Measurements from ENCODE around the gene GADD45GIP1. TPM values are rescaled to one million over a fixed set of nuclear protein-coding genes. Genes with fewer than 3 reads are reported as not detected.

Gene GADD45GIP1
- total and polyA plus RNA-seq, 10 of the 15 experiments (the other 5 are each of a cell fraction or from before 2014, with no cell fraction given) = 5.1 to 136 (median 30.1) TPM

DNA sequence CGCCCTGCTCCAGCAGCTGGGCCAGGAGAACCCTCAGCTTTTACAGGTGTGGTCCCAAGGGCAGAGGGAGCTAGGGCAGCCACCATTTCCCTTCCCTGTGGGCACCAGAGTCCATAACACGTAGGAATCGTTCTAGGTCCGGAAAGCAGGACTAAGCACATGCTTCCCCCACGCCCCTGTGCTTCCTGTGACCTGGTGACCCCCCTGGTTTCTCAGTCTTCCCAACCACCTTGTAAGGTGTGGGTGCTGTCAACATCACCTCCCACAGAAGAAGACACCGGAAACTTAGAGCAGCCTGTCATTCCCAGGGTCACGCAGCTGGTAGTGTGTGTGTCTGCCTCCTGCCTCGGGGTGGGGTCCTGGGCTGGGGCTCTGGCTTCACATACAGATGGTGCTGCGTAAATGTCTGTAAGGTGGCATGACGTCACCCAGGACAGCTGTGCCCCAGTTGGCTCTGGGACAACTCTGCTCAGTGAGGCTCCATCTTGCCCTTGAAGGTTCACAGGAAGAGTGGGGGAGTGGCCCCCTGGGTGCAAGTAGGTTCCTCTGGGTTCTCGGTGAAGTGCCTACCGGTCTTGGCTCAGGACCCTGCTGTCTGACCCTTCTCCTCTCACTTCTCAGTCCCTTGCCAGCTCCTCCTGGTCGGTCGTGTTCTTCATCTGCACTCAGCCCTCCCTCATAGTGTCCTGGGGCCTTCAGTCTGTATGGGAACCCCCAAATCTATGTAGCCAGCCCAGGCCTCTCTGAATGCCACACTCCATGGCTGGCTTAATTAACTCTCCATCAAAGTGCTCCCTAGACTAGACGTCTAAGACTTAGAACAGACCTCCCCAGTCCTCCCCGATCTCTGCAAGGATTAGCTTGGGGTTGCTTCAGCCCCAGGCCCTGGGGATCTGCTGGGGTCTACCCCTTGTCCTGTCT is 7.4 kb downstream of the GADD45GIP1 start:
- Histone ChIP-seq H3K4me3 (no peak overlapping the region), H3K9ac (ENCODE audit: control insufficient read depth, insufficient read depth, low read length) (no peak overlapping the region), H3K4me1 (ENCODE audit: control insufficient read depth, insufficient read depth, low read length) (peaks cover 13% of the 10 kb centered on the region), H3K4me2 (ENCODE audit: control insufficient read depth, insufficient read depth) (no peak overlapping the region), H4K20me1 (ENCODE audit: control insufficient read depth, insufficient read depth) (no peaks in the 10 kb centered on the region), H3K79me2 (ENCODE audit: control insufficient read depth, insufficient read depth, low read length) (peaks cover 32% of the 10 kb centered on the region), H3K36me3 (ENCODE audit: control insufficient read depth in 2 of 2, insufficient read depth in 2 of 2, low read length in 1 of 2) (peaks cover 23 to 31% of the 10 kb centered on the region in 2 experiments), H2AFZ (ENCODE audit: control insufficient read depth, low read depth, low read length) (no peak overlapping the region), H3K9me3 (replicated peaks; ENCODE audit: control insufficient read depth, insufficient read depth, low read length) (no peaks in the 10 kb centered on the region), H3K27me3 (replicated peaks in 1 of 2; ENCODE audit: control insufficient read depth in 2 of 2, insufficient read depth in 2 of 2, low read length in 1 of 2) (no peaks in the 10 kb centered on the region), H3K27ac (ENCODE audit: control insufficient read depth, insufficient read depth) (no peak overlapping the region)
- WGBS (ENCODE audit: insufficient coverage, insufficient replicate concordance, low lambda C conversion rate, missing lambda C conversion rate) = 85% methylated on average over 16 of the region's 16 CpGs
- ATAC-seq (no peak), FAIRE-seq (no peak), DNase-seq (ENCODE audit: low read depth, low spot score) (no peak)
- ChIA-PET POLR2A (interaction anchor here (0.6 kb wide), 1 partner anchor 168 kb away, joined by 3 read pairs; no protein-coding TSS in a partner anchor), RAD21 (ENCODE audit: unreplicated experiment) (interaction anchor here (1.4 kb wide), 1 partner anchor 50 kb away, joined by 4 read pairs; no protein-coding TSS in a partner anchor), SMC1A (ENCODE audit: uncharacterized antibody, unreplicated experiment) (no interaction called here), CTCF (interaction anchor here (0.7 to 1.2 kb wide), 2 partner anchors 16 to 64 kb away, joined by 4 read pairs; no protein-coding TSS in a partner anchor)
- in situ Hi-C loops (cut with MboI) (no loop called here), intact Hi-C loops (cut with micrococcal nuclease; ENCODE audit: unreplicated experiment) (no loop called here)
- no TSS peak for BruUV-seq (replicated peaks)
- TF ChIP-seq ZNF384 (IDR thresholded peaks at IDR 0.05; ENCODE audit: borderline replicate concordance, low read depth, low read length) (no peak), TCF12 (IDR thresholded peaks at IDR 0.05; ENCODE audit: low read depth, low read length) (no peak), SRF (IDR thresholded peaks at IDR 0.05; ENCODE audit: low read depth in 2 of 2, low read length in 2 of 2) (no peak), MXI1 (IDR thresholded peaks at IDR 0.05; ENCODE audit: low read depth, low read length) (no peak), NFYB (IDR thresholded peaks at IDR 0.05; ENCODE audit: insufficient read depth, low read depth, low read length) (no peak), POLR2A (IDR thresholded peaks at IDR 0.05; ENCODE audit: low read depth, low read length) (peak; percentile 16; the same call in 1 of the 2 replicates)
- TF ChIP-seq, protein P1, sequence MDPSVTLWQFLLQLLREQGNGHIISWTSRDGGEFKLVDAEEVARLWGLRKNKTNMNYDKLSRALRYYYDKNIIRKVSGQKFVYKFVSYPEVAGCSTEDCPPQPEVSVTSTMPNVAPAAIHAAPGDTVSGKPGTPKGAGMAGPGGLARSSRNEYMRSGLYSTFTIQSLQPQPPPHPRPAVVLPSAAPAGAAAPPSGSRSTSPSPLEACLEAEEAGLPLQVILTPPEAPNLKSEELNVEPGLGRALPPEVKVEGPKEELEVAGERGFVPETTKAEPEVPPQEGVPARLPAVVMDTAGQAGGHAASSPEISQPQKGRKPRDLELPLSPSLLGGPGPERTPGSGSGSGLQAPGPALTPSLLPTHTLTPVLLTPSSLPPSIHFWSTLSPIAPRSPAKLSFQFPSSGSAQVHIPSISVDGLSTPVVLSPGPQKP (IDR thresholded peaks at IDR 0.05; ENCODE audit: low read depth, low read length) = no peak
